GM13976 (cell line): Measurements from ENCODE around the gene HRH3.

Experiments
- DNase-seq: peaks from one replicate; pipeline ENCODE4 v3.0.0; 2012; ENCODE audit warnings: low spot score
- CTCF ChIP-seq: IDR thresholded peaks from 2 replicates; pipeline ENCODE4 v1.5.1; 2012; ENCODE audit warnings: borderline replicate concordance, mild to moderate bottlenecking; ENCODE audit not compliant: insufficient read depth; ENCODE audit errors: extremely low read depth, missing control alignments, control extremely low read depth
- in situ Hi-C: fragments of 300-500 bp; cut with MboI; formaldehyde crosslinking; loops from one replicate; pipeline ENCODE4 v1.12.0; 2022; ENCODE audit warnings: low sequenced_read_pairs, mixed read lengths, inconsistent platforms; ENCODE audit not compliant: unreplicated experiment

Gene HRH3

DNA sequence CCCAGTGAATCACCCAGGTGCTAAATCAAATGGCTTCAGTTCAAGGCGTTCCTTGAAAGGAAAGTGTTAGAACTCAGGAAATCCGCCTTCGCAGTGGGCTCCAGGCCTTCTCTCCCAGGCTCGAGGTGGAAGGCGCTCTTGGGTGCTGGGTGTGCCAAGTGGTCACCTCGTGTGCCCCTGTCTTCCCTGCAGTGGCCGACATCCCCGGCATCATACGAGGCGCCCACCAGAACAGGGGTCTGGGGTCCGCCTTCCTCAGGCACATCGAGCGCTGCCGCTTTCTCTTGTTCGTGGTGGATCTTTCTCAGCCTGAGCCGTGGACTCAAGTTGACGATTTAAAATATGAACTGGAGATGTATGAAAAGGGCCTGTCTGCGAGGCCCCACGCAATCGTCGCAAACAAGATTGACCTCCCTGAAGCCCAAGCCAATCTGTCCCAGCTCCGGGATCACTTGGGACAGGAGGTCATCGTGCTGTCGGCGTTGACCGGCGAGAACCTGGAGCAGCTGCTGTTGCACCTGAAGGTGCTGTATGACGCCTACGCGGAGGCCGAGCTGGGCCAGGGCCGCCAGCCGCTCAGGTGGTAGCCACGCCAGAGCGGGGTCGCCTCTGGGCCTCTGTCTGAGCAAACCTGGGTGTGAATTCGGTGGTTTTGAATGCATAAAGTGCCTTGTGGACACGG is 19.4 kb downstream of the HRH3 start:
- in situ Hi-C loops = no loop called here
- TF ChIP-seq CTCF = no peak
- no peak for DNase-seq

DNA sequence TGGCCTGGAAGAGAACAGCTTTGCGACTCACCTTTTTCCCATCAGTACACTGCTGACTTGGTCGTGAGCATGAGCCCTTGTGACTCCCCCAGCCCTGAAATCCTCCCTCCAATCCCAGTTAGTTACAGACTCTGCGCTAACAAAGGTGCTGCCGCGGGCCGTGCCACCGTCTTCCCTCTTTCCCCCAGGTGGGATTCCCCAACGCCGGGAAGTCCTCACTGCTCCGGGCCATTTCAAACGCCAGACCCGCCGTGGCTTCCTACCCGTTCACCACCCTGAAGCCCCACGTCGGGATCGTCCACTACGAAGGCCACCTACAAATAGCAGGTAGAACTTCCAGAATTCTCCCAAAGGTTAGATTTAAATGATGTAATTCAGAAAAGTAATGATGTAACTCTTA is 21.1 kb downstream of the HRH3 start:
- in situ Hi-C loops = no loop called here
- no peak for DNase-seq
- TF ChIP-seq CTCF = no peak

GRCh38 chr20:62198496-62198895 is 21.6 kb downstream of the HRH3 start:
- DNase-seq = no peak
- no peak for TF ChIP-seq CTCF
- in situ Hi-C loops = no loop called here

GRCh38 chr20:62197801-62198200 is 22.3 kb downstream of the HRH3 start:
- in situ Hi-C loops = no loop called here
- no peak for TF ChIP-seq CTCF
- no peak for DNase-seq

DNA sequence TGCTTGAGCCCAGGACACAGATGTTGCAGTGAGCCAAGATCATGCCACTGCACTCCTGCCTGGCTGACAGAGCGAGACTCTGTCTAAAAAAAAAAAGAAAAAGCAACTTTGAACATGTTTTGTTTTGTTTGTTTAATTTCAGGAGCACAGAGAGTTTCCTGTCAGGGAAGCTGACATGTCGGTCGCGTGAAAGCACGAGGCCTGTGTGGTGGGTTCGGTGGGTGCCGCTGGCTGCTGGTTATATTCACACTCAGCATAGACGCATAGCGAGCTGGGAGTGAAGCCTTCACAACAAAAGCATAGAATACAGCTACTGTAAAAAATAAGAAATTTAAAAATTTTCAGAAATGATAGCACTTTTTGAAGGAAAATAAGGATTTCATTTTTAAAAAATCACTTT is 22.8 kb downstream of the HRH3 start:
- TF ChIP-seq CTCF = no peak
- in situ Hi-C loops = no loop called here
- no peak for DNase-seq

GRCh38 chr20:62196286-62196685 is 23.8 kb downstream of the HRH3 start:
- no peak for DNase-seq
- no peak for TF ChIP-seq CTCF
- in situ Hi-C loops = no loop called here
